ENCODE results near the gene CD72. TPM values are rescaled to one million over a fixed set of nuclear protein-coding genes. Genes with fewer than 3 reads are reported as not detected.
"Not testable (repeated sequence)": the region's sequence is repeated elsewhere in the genome, so short reads cannot be mapped to it uniquely, and the experiment has no call there.

CD72 gene
- total RNA-seq, 3 donors from 2014 or later: 1.8 to 4.5 (median 3.9) TPM

- peak overlapping the region; percentile 82 for H3K4me3 Mint-ChIP-seq
- H3K27me3 Mint-ChIP-seq (ENCODE audit: low read depth): no peaks in the 10 kb centered on the region
- DNase-seq (no peak), ATAC-seq (no peak)
- H3K9me3 Mint-ChIP-seq: no peaks in the 10 kb centered on the region
- peaks cover 53% of the 10 kb centered on the region for H3K4me1 Mint-ChIP-seq (ENCODE audit: low read depth)
- no peaks in the 10 kb centered on the region for H3K36me3 Mint-ChIP-seq (ENCODE audit: insufficient read depth)
These were observed 2.1 kb downstream of the CD72 start for GRCh38 chr9:35615981-35616680.

GRCh38 chr9:35612843-35613242, 5.4 kb downstream of the CD72 start:
- ATAC-seq (no peak), DNase-seq (no peak)
- Mint-ChIP-seq H3K4me1 (ENCODE audit: low read depth) (peaks cover 29% of the 10 kb centered on the region), H3K9me3 (no peaks in the 10 kb centered on the region), H3K36me3 (ENCODE audit: insufficient read depth) (peaks cover 3% of the 10 kb centered on the region), H3K4me3 (no peak overlapping the region), H3K27me3 (ENCODE audit: low read depth) (no peaks in the 10 kb centered on the region)

GRCh38 chr9:35612066-35612465, 6.1 kb downstream of the CD72 start:
- not testable (repeated sequence) for DNase-seq; H3K4me3 Mint-ChIP-seq; H3K27me3 Mint-ChIP-seq (ENCODE audit: low read depth); H3K36me3 Mint-ChIP-seq (ENCODE audit: insufficient read depth); ATAC-seq; H3K9me3 Mint-ChIP-seq
- peaks cover 28% of the 10 kb centered on the region for H3K4me1 Mint-ChIP-seq (ENCODE audit: low read depth)

GRCh38 chr9:35611230-35611797, 6.9 kb downstream of the CD72 start:
- ATAC-seq (peak; percentile 89 to 97), DNase-seq (peak; percentile 50)
- Mint-ChIP-seq H3K36me3 (ENCODE audit: insufficient read depth) (peaks cover 10% of the 10 kb centered on the region), H3K4me3 (no peak overlapping the region), H3K4me1 (ENCODE audit: low read depth) (peaks cover 27% of the 10 kb centered on the region), H3K27me3 (ENCODE audit: low read depth) (no peaks in the 10 kb centered on the region), H3K9me3 (no peaks in the 10 kb centered on the region)

- Mint-ChIP-seq H3K9me3 (no peaks in the 10 kb centered on the region), H3K4me3 (no peak overlapping the region), H3K27me3 (ENCODE audit: low read depth) (no peaks in the 10 kb centered on the region), H3K36me3 (ENCODE audit: insufficient read depth) (peaks cover 10% of the 10 kb centered on the region), H3K4me1 (ENCODE audit: low read depth) (peaks cover 22% of the 10 kb centered on the region)
- ATAC-seq (no peak), DNase-seq (no peak)
These were observed 8.4 kb downstream of the CD72 start for GRCh38 chr9:35609820-35610163.

- Mint-ChIP-seq H3K36me3 (ENCODE audit: insufficient read depth) (peaks cover 10% of the 10 kb centered on the region), H3K4me1 (ENCODE audit: low read depth) (peaks cover 27% of the 10 kb centered on the region), H3K9me3 (no peaks in the 10 kb centered on the region), H3K27me3 (ENCODE audit: low read depth) (no peaks in the 10 kb centered on the region), H3K4me3 (no peak overlapping the region)
- no peak for DNase-seq
- ATAC-seq: no peak
These were observed 9.0 kb downstream of the CD72 start for GRCh38 chr9:35609001-35609819.

GRCh38 chr9:35608221-35608620, 10.0 kb downstream of the CD72 start:
- no peaks in the 10 kb centered on the region for H3K27me3 Mint-ChIP-seq (ENCODE audit: low read depth)
- H3K4me1 Mint-ChIP-seq (ENCODE audit: low read depth): peaks cover 36% of the 10 kb centered on the region
- no peak for ATAC-seq

GRCh38 chr9:35606726-35607125, 11.5 kb downstream of the CD72 start:
- peaks cover 10% of the 10 kb centered on the region for H3K36me3 Mint-ChIP-seq (ENCODE audit: insufficient read depth)
- H3K4me3 Mint-ChIP-seq: peak overlapping the region; percentile 49
- DNase-seq (no peak), ATAC-seq (no peak)
- H3K9me3 Mint-ChIP-seq: no peaks in the 10 kb centered on the region
- peaks cover 44% of the 10 kb centered on the region for H3K4me1 Mint-ChIP-seq (ENCODE audit: low read depth)
- no peaks in the 10 kb centered on the region for H3K27me3 Mint-ChIP-seq (ENCODE audit: low read depth)

More at GRCh38 chr9:35608221-35608620, 10.0 kb downstream of the CD72 start:
- peaks cover 10% of the 10 kb centered on the region for H3K36me3 Mint-ChIP-seq (ENCODE audit: insufficient read depth)
- no peaks in the 10 kb centered on the region for H3K9me3 Mint-ChIP-seq
- no peak overlapping the region for H3K4me3 Mint-ChIP-seq
- no peak for DNase-seq

GRCh38 chr9:35606138-35606504, 12.1 kb downstream of the CD72 start:
- no peak for DNase-seq
- Mint-ChIP-seq H3K4me3 (peak overlapping the region; percentile 86), H3K36me3 (ENCODE audit: insufficient read depth) (peaks cover 10% of the 10 kb centered on the region), H3K4me1 (ENCODE audit: low read depth) (peaks cover 39% of the 10 kb centered on the region), H3K9me3 (no peaks in the 10 kb centered on the region), H3K27me3 (ENCODE audit: low read depth) (no peaks in the 10 kb centered on the region)
- no peak for ATAC-seq

GRCh38 chr9:35605351-35606137, 12.7 kb downstream of the CD72 start:
- peak overlapping the region; percentile 86 for H3K4me3 Mint-ChIP-seq

GRCh38 chr9:35604578-35605350, 13.4 kb downstream of the CD72 start, which contains the start of gene TESK1:
Gene TESK1, plus strand, starts transcription at chr9:35605262. Its CDS starts 358 bp downstream, at chr9:35605620.
- H3K4me1 Mint-ChIP-seq (ENCODE audit: low read depth): peaks cover 36% of the 10 kb centered on the region
- DNase-seq (peak; percentile 77), ATAC-seq (peak; percentile 53 to 54)
- H3K27me3 Mint-ChIP-seq (ENCODE audit: low read depth): no peaks in the 10 kb centered on the region
- no peaks in the 10 kb centered on the region for H3K9me3 Mint-ChIP-seq
- peaks cover 10% of the 10 kb centered on the region for H3K36me3 Mint-ChIP-seq (ENCODE audit: insufficient read depth)
- peak within 1 kb of the TSS; percentile 96 for H3K4me3 Mint-ChIP-seq

More at GRCh38 chr9:35605351-35606137, 12.7 kb downstream of the CD72 start:
- no peaks in the 10 kb centered on the region for H3K9me3 Mint-ChIP-seq
- no peaks in the 10 kb centered on the region for H3K27me3 Mint-ChIP-seq (ENCODE audit: low read depth)
- DNase-seq: no peak
- peak; percentile 12 to 16 for ATAC-seq
- H3K36me3 Mint-ChIP-seq (ENCODE audit: insufficient read depth): peaks cover 10% of the 10 kb centered on the region
- H3K4me1 Mint-ChIP-seq (ENCODE audit: low read depth): peaks cover 36% of the 10 kb centered on the region

GRCh38 chr9:35603986-35604577, 14.1 kb downstream of the CD72 start:
- peak; percentile 98 for DNase-seq
- peak overlapping the region; percentile 96 for H3K4me3 Mint-ChIP-seq
- H3K27me3 Mint-ChIP-seq (ENCODE audit: low read depth): no peaks in the 10 kb centered on the region
- ATAC-seq: peak; percentile 86 to 87
- no peaks in the 10 kb centered on the region for H3K9me3 Mint-ChIP-seq
- peaks cover 36% of the 10 kb centered on the region for H3K4me1 Mint-ChIP-seq (ENCODE audit: low read depth)
- peaks cover 10% of the 10 kb centered on the region for H3K36me3 Mint-ChIP-seq (ENCODE audit: insufficient read depth)

GRCh38 chr9:35603506-35603985, 14.7 kb downstream of the CD72 start:
- ATAC-seq: no peak

More at GRCh38 chr9:35603506-35603985, 14.7 kb downstream of the CD72 start:
- Mint-ChIP-seq H3K4me1 (ENCODE audit: low read depth) (peaks cover 36% of the 10 kb centered on the region), H3K27me3 (ENCODE audit: low read depth) (no peaks in the 10 kb centered on the region), H3K36me3 (ENCODE audit: insufficient read depth) (peaks cover 7% of the 10 kb centered on the region), H3K9me3 (no peaks in the 10 kb centered on the region), H3K4me3 (peak overlapping the region; percentile 96)
- DNase-seq: no peak
